CD4-positive, alpha-beta T cell (primary cell): ENCODE results near the gene FOSL2. TPM values are rescaled to one million over a fixed set of nuclear protein-coding genes. Genes with fewer than 3 reads are reported as not detected.

ENCODE experiments used
- ATAC-seq: fragments of 200-7000 bp; cut with Tn5 transposase; one replicate; pipeline ENCODE4 v1.10.0; 2022; ENCODE audit warnings: mild to moderate bottlenecking; ENCODE audit not compliant: poor library complexity
- CTCF ChIA-PET: fragments of 350-600 bp; sonication (Branson Sonifier 250); formaldehyde crosslinking; loops from one replicate; lab custom pipeline; 2021; ENCODE audit warnings: antibody characterized with exemption, inconsistent platforms; lab: Charles Lee
- POLR2A ChIA-PET: fragments of 350-600 bp; sonication (Branson Sonifier 250); formaldehyde crosslinking; loops from one replicate; lab custom pipeline; 2021; ENCODE audit warnings: antibody characterized with exemption, inconsistent platforms; lab: Charles Lee
- DNase-seq, 14 experiments: peaks; one replicate each; pipeline ENCODE4 v3.0.0-alpha.2; 2013 to 2020; ENCODE audit warnings: mixed read lengths in 2 of 14
- H3K27ac ChIP-seq, 2 donors: one replicate each; pipeline versions ENCODE4 v1.5.1 to v1.7.0; 2013; ENCODE audit warnings: low read length in 2 of 2, low read depth in 1 of 2, mild to moderate bottlenecking in 1 of 2
- H3K27me3 ChIP-seq, 2 experiments: 1 replicate in 1 of 2; 2 replicates in 1 of 2; pipeline versions ENCODE4 v1.6.1 to v1.7.0; 2013; ENCODE audit warnings: low read length in 2 of 2, control low read depth in 1 of 2, mild to moderate bottlenecking in 1 of 2, moderate library complexity in 1 of 2; ENCODE audit not compliant: insufficient read depth in 2 of 2, control insufficient read depth in 1 of 2
- H3K36me3 ChIP-seq: one replicate; pipeline ENCODE4 v1.6.1; 2013; ENCODE audit warnings: low read length, control low read depth; ENCODE audit not compliant: insufficient read depth
- H3K4me1 ChIP-seq: one replicate; pipeline ENCODE4 v1.6.1; 2013; ENCODE audit warnings: low read length, control low read depth; ENCODE audit not compliant: insufficient read depth
- H3K4me3 ChIP-seq: one replicate; pipeline ENCODE4 v1.5.1; 2013; ENCODE audit warnings: mild to moderate bottlenecking, low read length, moderate library complexity
- H3K9me3 ChIP-seq, 2 experiments: 1 replicate in 1 of 2; 2 replicates in 1 of 2; pipeline versions ENCODE4 v1.6.1 to v1.7.0; 2013; ENCODE audit warnings: low read length in 2 of 2, mild to moderate bottlenecking in 2 of 2, control low read depth in 1 of 2, moderate library complexity in 1 of 2; ENCODE audit not compliant: control insufficient read depth in 1 of 2, insufficient read depth in 1 of 2
- H3K27ac Mint-ChIP-seq: one replicate; pipeline ENCODE4 v1.8.0; 2020; ENCODE audit warnings: mixed read lengths
- H3K27me3 Mint-ChIP-seq: one replicate; pipeline ENCODE4 v1.8.0; 2021; ENCODE audit warnings: mixed read lengths
- H3K36me3 Mint-ChIP-seq: one replicate; pipeline ENCODE4 v1.8.0; 2021; ENCODE audit warnings: low read depth, mixed read lengths
- H3K4me1 Mint-ChIP-seq: one replicate; pipeline ENCODE4 v1.8.0; 2021; ENCODE audit warnings: low read depth, mixed read lengths
- H3K4me3 Mint-ChIP-seq: one replicate; pipeline ENCODE4 v1.8.0; 2020; ENCODE audit warnings: mild to moderate bottlenecking, mixed read lengths
- H3K9me3 Mint-ChIP-seq: one replicate; pipeline ENCODE4 v1.8.0; 2020; ENCODE audit warnings: mixed read lengths
- intact Hi-C, 2 experiments: fragments of 100-400 bp; cut with DNase I in 1 of 2; cut with micrococcal nuclease in 1 of 2; formaldehyde crosslinking; loops; one replicate each; pipeline versions ENCODE4 v1.15.1 to v1.9.0; 2023 to 2025; cut with DNase I, micrococcal nuclease
- total RNA-seq, 174 experiments: library from RNA in 2 of 174; stranded (reverse) in 2 of 174; gene quantifications; one replicate each; pipeline ENCODE4 v1.2.3 and lab custom pipeline; 2021 to 2026
- TF ChIP-seq, protein P1 (sequence below): fragments of 200-600 bp; IDR thresholded peaks from one replicate; pipeline ENCODE4 v1.8.0; 2022; ENCODE audit warnings: antibody characterized with exemption, mild to moderate bottlenecking

FOSL2 gene
- total RNA-seq, 2 experiments from 2014 or later = 152 to 155 TPM

DNA sequence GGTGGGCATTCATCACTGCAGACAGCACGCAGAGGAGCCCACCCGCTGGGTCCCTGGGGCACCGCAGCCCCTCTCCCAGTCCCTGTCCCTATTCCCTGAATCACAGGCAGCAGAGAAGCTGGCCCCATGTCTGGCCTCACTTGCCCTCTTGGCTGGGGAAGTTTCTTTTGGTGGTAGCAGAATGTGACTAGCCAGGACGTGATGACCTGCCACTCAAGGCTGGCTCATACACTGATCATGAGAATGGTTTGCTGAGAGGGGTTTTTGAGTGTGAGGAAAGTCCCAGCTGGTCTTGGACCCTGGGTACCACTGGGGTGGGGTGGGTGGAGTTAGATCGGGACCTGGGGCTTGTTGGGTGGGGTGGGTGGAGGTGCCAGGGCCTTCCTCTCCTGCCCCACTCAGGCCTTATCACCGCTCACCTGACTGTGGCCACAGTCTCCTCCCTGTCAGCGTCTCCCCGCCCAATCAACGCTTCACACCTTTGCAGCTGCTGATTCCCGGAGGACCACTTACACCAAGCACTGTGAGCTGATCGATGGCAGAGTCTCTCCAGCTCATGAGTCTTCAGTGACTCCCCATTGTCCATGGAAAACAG lies 28.9 kb upstream of the FOSL2 start:
- Mint-ChIP-seq H3K9me3 (no peaks in the 10 kb centered on the region), H3K36me3 (no peaks in the 10 kb centered on the region), H3K4me3 (no peak overlapping the region), H3K4me1 (peaks cover 77% of the 10 kb centered on the region), H3K27ac (no peak overlapping the region), H3K27me3 (peaks cover 4% of the 10 kb centered on the region)
- ATAC-seq = no peak
- Histone ChIP-seq H3K4me1 (peaks cover 95% of the 10 kb centered on the region), H3K27ac (no peak overlapping the region), H3K9me3 (no peaks in the 10 kb centered on the region), H3K36me3 (no peaks in the 10 kb centered on the region), H3K27me3 (no peaks in the 10 kb centered on the region), H3K4me3 (no peak overlapping the region)
- intact Hi-C loops = loop anchor here in 1 of 2 experiments (5.0 kb wide), 1 partner anchor 44 kb away; no protein-coding TSS in a partner anchor
- ChIA-PET POLR2A (interaction anchor here (3.8 kb wide), 1 partner anchor 27 kb away, joined by 35 read pairs; the partner anchor contains the start of gene FOSL2), CTCF (no interaction called here)
- TF ChIP-seq, protein P1, sequence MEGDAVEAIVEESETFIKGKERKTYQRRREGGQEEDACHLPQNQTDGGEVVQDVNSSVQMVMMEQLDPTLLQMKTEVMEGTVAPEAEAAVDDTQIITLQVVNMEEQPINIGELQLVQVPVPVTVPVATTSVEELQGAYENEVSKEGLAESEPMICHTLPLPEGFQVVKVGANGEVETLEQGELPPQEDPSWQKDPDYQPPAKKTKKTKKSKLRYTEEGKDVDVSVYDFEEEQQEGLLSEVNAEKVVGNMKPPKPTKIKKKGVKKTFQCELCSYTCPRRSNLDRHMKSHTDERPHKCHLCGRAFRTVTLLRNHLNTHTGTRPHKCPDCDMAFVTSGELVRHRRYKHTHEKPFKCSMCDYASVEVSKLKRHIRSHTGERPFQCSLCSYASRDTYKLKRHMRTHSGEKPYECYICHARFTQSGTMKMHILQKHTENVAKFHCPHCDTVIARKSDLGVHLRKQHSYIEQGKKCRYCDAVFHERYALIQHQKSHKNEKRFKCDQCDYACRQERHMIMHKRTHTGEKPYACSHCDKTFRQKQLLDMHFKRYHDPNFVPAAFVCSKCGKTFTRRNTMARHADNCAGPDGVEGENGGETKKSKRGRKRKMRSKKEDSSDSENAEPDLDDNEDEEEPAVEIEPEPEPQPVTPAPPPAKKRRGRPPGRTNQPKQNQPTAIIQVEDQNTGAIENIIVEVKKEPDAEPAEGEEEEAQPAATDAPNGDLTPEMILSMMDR = no peak
- DNase-seq = peak in 2 of 14 experiments; percentile 22 to 44

DNA sequence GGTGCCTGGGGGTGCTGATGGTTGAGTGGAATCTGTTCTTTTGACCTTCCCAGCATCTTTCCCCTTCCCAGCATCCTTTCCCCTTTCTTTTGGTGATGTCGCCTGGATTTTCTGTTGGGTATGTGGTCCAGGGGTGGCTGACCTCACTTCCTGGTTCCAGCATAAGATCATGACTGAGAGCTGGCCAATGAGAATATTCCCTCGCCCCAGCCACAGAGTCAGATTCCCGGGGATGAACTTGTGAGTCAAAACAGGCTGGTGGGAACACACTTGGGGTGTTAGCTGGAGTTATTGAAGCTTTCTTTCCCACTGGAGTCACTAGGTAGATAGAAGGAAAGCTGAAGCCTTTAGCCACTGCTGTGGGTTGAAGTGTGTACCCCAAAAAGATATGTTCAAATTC lies 28.0 kb upstream of the FOSL2 start:
- ATAC-seq = no peak
- no peaks in the 10 kb centered on the region for H3K36me3 Mint-ChIP-seq
- Histone ChIP-seq H3K27me3 (no peaks in the 10 kb centered on the region), H3K4me1 (peaks cover 88% of the 10 kb centered on the region), H3K27ac (no peak overlapping the region), H3K36me3 (no peaks in the 10 kb centered on the region), H3K9me3 (no peaks in the 10 kb centered on the region), H3K4me3 (no peak overlapping the region)
- intact Hi-C loops = loop anchor here in 1 of 2 experiments (5.0 kb wide), 1 partner anchor 43 kb away; no protein-coding TSS in a partner anchor
- peak overlapping the region; percentile 59 for H3K27ac Mint-ChIP-seq
- peak overlapping the region; percentile 61 for H3K4me3 Mint-ChIP-seq
- H3K9me3 Mint-ChIP-seq = no peaks in the 10 kb centered on the region
- TF ChIP-seq, protein P1 = no peak
- ChIA-PET CTCF (no interaction called here), POLR2A (interaction anchor here (1.8 to 3.8 kb wide), 2 partner anchors 8 to 27 kb away, joined by 4 to 35 read pairs; partner anchors contain the start of gene FOSL2)
- H3K27me3 Mint-ChIP-seq = no peaks in the 10 kb centered on the region
- peaks cover 69% of the 10 kb centered on the region for H3K4me1 Mint-ChIP-seq
- no peak for DNase-seq

DNA sequence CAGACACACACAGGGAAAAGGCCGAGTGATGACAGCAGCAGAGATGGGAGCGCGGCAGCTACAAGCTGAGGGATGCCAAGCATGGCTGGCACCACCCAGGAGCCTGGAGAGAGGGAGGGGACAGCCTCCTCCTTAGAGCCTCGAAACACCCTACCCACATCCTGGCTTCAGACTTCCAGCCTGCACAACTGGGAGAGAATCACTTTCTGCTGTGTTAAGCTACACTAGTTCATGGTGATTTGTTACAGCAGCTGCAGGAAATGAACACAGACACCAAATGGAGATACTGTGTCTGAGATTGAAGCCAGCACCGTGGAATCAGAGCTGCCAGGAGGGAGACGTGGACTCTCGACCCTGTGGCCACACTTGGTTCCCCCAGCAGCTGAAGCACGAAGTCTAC lies 27.5 kb upstream of the FOSL2 start:
- Mint-ChIP-seq H3K36me3 (no peaks in the 10 kb centered on the region), H3K27me3 (no peaks in the 10 kb centered on the region), H3K27ac (peak overlapping the region; percentile 59), H3K4me3 (peak overlapping the region; percentile 61), H3K9me3 (no peaks in the 10 kb centered on the region), H3K4me1 (peaks cover 63% of the 10 kb centered on the region)
- ATAC-seq = peak; percentile 38
- POLR2A ChIA-PET = interaction anchor here (1.8 to 3.8 kb wide), 2 partner anchors 8 to 26 kb away, joined by 4 to 35 read pairs; partner anchors contain the start of gene FOSL2
- Histone ChIP-seq H3K36me3 (no peaks in the 10 kb centered on the region), H3K4me3 (no peak overlapping the region), H3K27ac (no peak overlapping the region), H3K27me3 (no peaks in the 10 kb centered on the region), H3K9me3 (no peaks in the 10 kb centered on the region), H3K4me1 (peaks cover 83% of the 10 kb centered on the region)
- TF ChIP-seq, protein P1 = no peak
- CTCF ChIA-PET = interaction anchor here (1.2 kb wide), 1 partner anchor 25 kb away, joined by 4 read pairs; no protein-coding TSS in a partner anchor
- no peak for DNase-seq
- intact Hi-C loops = no loop called here
